Measurements from ENCODE around the gene TMEM79.

- TF ChIP-seq CTCF (conservative IDR thresholded peaks at IDR 0.05) (no peak), EZH2 (IDR thresholded peaks at IDR 0.05; ENCODE audit: low read depth) (no peak)
Observed at GRCh38 chr1:156248323-156248683, 35.8 kb upstream of the TMEM79 start.
